OCI-LY1 (cell line): ENCODE measurements around the gene CX3CL1.

Experiments used
- H2AFZ ChIP-seq: fragments of 200-600 bp; sonication (generic), shearing (Covaris generic); 2 replicates; pipeline ENCODE4 v1.6.0; 2014; ENCODE audit warnings: antibody characterized with exemption, mild to moderate bottlenecking, low read length
- H3F3A ChIP-seq: fragments of 200-600 bp; sonication (generic), shearing (Covaris generic); 2 replicates; pipeline ENCODE4 v1.6.0; 2014; ENCODE audit warnings: mild to moderate bottlenecking, antibody characterized with exemption, low read length, moderate library complexity; ENCODE audit not compliant: insufficient read depth
- H3K27ac ChIP-seq: fragments of 200-600 bp; sonication (generic); 2 replicates; pipeline ENCODE4 v1.5.1; 2014; ENCODE audit warnings: low read length, mixed run types, mild to moderate bottlenecking, low read depth; ENCODE audit not compliant: poor library complexity, severe bottlenecking
- H3K27me3 ChIP-seq: fragments of 200-600 bp; sonication (generic); 2 replicates; pipeline ENCODE4 v1.6.0; 2014; ENCODE audit warnings: antibody characterized with exemption, mild to moderate bottlenecking, low read length, moderate library complexity; ENCODE audit not compliant: insufficient read depth
- H3K36me3 ChIP-seq: fragments of 200-600 bp; sonication (generic); 2 replicates; pipeline ENCODE4 v1.6.1; 2014; ENCODE audit warnings: mild to moderate bottlenecking, antibody characterized with exemption, low read length, moderate library complexity, mixed read lengths; ENCODE audit not compliant: insufficient read depth
- H3K4me1 ChIP-seq: fragments of 200-600 bp; sonication (generic); 2 replicates; pipeline ENCODE4 v1.5.1; 2014; ENCODE audit warnings: mild to moderate bottlenecking, low read length, moderate library complexity; ENCODE audit not compliant: insufficient read depth, severe bottlenecking
- H3K4me2 ChIP-seq: fragments of 200-600 bp; sonication (generic), shearing (Covaris generic); 2 replicates; pipeline ENCODE4 v1.6.1; 2014; ENCODE audit warnings: low read length
- H3K4me3 ChIP-seq: fragments of 200-600 bp; sonication (generic); 2 replicates; pipeline ENCODE4 v1.5.1; 2014; ENCODE audit warnings: low read length, low read depth, mild to moderate bottlenecking, mixed read lengths; ENCODE audit not compliant: poor library complexity, severe bottlenecking
- H3K79me2 ChIP-seq: fragments of 200-600 bp; shearing (Covaris generic); 2 replicates; pipeline ENCODE4 v1.6.1; 2016; ENCODE audit warnings: mixed run types, low read length, mixed read lengths; ENCODE audit not compliant: insufficient read depth
- H3K9ac ChIP-seq: fragments of 200-600 bp; sonication (generic), shearing (Covaris generic); 2 replicates; pipeline ENCODE4 v1.6.1; 2014; ENCODE audit warnings: mild to moderate bottlenecking, low read length, mixed read lengths
- H3K9me2 ChIP-seq: fragments of 200-600 bp; sonication (generic), shearing (Covaris generic); 2 replicates; pipeline ENCODE4 v1.6.1; 2014; ENCODE audit warnings: low read depth, mild to moderate bottlenecking, low read length, mixed read lengths
- H3K9me3 ChIP-seq: fragments of 200-600 bp; shearing (Covaris generic); 2 replicates; pipeline ENCODE4 v1.6.1; 2014; ENCODE audit warnings: low read length, mixed read lengths
- H4K20me1 ChIP-seq: fragments of 200-600 bp; sonication (generic), shearing (Covaris generic); 2 replicates; pipeline ENCODE4 v1.6.0; 2016; ENCODE audit warnings: mild to moderate bottlenecking, low read length; ENCODE audit not compliant: insufficient read depth
- EZH2 ChIP-seq: fragments of 200-600 bp; sonication (generic), shearing (Covaris generic); IDR thresholded peaks from 2 replicates; pipeline ENCODE4 v1.8.0; 2017; ENCODE audit warnings: borderline replicate concordance, mixed run types, mild to moderate bottlenecking, antibody characterized with exemption, low read length, moderate library complexity, mixed read lengths
- TF ChIP-seq, protein P1 (sequence below): fragments of 200-600 bp; sonication (generic), shearing (Covaris generic); IDR thresholded peaks from 2 replicates; pipeline ENCODE4 v1.5.1; 2017; ENCODE audit warnings: mild to moderate bottlenecking, antibody characterized with exemption, low read length, moderate library complexity, mixed read lengths

Gene CX3CL1

DNA sequence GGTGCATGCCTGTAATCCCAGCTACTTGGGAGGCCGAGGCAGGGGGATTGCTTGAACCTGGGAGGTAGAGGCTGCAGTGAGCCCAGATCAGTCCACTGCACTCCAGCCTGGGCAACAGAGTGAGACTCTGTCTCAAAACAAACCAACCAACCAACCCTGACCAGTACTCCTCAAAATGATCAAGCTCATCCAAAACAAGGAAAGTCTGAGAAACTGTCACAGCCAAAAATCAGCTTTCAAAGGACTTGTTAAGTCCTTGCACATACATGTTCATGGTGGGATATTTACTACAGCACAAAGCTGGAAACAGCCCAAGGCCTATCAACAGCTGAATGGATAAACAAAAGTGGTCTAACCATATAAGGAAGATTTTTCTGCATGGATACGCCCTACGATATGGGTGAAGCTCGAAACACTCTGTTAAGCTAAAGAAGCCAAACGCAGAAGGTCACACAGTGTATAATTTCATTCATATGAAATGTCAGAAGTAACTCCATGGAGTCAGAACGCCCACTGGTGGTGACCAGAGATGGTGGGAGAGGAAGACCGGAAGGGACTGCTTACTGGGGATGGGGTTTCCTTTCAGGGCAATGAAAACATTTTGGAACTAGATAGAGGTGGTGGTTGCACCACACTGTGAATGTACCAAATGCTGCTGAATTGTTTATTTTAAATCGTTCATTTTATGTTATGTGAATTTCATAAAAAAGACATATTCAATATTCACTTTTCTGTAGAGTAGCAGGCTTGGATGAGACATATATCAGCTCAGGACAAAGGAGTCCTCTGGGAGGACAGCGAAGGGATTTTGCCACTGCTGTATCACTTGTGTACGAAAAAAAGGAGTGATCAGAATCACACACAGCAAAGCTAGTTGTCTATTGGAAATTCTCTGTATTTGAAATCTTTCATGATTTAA, 50.0 kb downstream of the CX3CL1 start:
- no peaks in the 10 kb centered on the region for H3K9me2 ChIP-seq
- H3K9ac ChIP-seq, result no peak overlapping the region
- H4K20me1 ChIP-seq, result no peaks in the 10 kb centered on the region
- no peak overlapping the region for H3K4me3 ChIP-seq
- no peaks in the 10 kb centered on the region for H3K79me2 ChIP-seq
- no peak for TF ChIP-seq EZH2
- TF ChIP-seq, protein P1, sequence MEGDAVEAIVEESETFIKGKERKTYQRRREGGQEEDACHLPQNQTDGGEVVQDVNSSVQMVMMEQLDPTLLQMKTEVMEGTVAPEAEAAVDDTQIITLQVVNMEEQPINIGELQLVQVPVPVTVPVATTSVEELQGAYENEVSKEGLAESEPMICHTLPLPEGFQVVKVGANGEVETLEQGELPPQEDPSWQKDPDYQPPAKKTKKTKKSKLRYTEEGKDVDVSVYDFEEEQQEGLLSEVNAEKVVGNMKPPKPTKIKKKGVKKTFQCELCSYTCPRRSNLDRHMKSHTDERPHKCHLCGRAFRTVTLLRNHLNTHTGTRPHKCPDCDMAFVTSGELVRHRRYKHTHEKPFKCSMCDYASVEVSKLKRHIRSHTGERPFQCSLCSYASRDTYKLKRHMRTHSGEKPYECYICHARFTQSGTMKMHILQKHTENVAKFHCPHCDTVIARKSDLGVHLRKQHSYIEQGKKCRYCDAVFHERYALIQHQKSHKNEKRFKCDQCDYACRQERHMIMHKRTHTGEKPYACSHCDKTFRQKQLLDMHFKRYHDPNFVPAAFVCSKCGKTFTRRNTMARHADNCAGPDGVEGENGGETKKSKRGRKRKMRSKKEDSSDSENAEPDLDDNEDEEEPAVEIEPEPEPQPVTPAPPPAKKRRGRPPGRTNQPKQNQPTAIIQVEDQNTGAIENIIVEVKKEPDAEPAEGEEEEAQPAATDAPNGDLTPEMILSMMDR, result peak; percentile 55
- no peaks in the 10 kb centered on the region for H3F3A ChIP-seq
- peaks cover 8% of the 10 kb centered on the region for H3K4me1 ChIP-seq
- no peaks in the 10 kb centered on the region for H3K27me3 ChIP-seq
- no peak overlapping the region for H3K4me2 ChIP-seq
- H2AFZ ChIP-seq, result no peak overlapping the region
- no peak overlapping the region for H3K27ac ChIP-seq
- no peaks in the 10 kb centered on the region for H3K9me3 ChIP-seq
- peaks cover 9% of the 10 kb centered on the region for H3K36me3 ChIP-seq

DNA sequence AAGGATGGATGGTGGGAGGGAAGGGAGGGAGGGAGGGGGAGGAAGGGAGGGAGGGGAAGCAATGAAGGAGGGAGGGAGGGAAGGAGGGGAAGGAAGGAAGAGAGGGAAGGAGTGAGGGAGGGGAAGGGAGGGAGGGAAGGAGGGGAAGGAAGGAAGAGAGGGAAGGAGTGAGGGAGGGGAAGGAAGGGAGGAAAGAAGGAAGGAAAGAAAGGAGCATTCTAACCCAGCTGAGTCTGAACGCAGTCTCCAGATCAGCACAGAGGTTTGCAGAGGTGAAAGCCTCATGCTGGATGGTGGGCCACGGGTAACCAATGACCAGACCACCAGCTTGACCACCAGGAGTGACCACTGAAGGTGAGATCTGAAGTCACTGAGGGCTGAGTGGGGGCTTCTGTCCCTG, 50.9 kb downstream of the CX3CL1 start:
- no peaks in the 10 kb centered on the region for H3F3A ChIP-seq
- no peaks in the 10 kb centered on the region for H4K20me1 ChIP-seq
- H3K4me3 ChIP-seq, result no peak overlapping the region
- no peak overlapping the region for H2AFZ ChIP-seq
- peaks cover 18% of the 10 kb centered on the region for H3K36me3 ChIP-seq
- no peaks in the 10 kb centered on the region for H3K9me3 ChIP-seq
- no peaks in the 10 kb centered on the region for H3K79me2 ChIP-seq
- H3K9ac ChIP-seq, result no peak overlapping the region
- peaks cover 8% of the 10 kb centered on the region for H3K4me1 ChIP-seq
- H3K9me2 ChIP-seq, result no peaks in the 10 kb centered on the region
- no peaks in the 10 kb centered on the region for H3K27me3 ChIP-seq
- H3K4me2 ChIP-seq, result no peak overlapping the region
- H3K27ac ChIP-seq, result no peak overlapping the region
- TF ChIP-seq EZH2, result no peak
- TF ChIP-seq, protein P1, result no peak

DNA sequence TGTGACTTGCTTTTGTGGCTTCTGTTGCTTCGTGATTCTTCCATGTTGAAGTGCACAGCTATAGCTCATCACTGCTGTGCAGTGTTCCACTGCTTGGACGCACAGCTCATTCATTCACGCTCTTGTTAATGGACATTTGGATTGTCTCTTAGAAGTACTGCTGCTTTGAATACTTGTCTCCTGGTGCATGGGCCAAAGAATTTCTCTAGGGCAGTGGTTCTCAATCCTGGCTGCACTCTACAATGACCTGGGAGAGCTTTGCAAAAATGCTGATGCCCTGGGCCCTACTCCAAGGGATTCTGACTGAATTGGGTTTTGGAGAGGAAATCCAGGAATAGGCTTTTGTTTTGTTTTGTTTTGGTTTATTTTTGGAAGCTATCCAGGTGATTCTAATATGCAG, 52.3 kb downstream of the CX3CL1 start:
- H3K36me3 ChIP-seq, result peaks cover 30% of the 10 kb centered on the region
- H2AFZ ChIP-seq, result no peak overlapping the region
- TF ChIP-seq EZH2, result no peak
- TF ChIP-seq, protein P1, result no peak
- H4K20me1 ChIP-seq, result no peaks in the 10 kb centered on the region
- no peak overlapping the region for H3K4me3 ChIP-seq
- no peaks in the 10 kb centered on the region for H3K27me3 ChIP-seq
- H3K4me1 ChIP-seq, result peaks cover 5% of the 10 kb centered on the region
- H3K9ac ChIP-seq, result no peak overlapping the region
- no peaks in the 10 kb centered on the region for H3F3A ChIP-seq
- H3K9me2 ChIP-seq, result no peaks in the 10 kb centered on the region
- no peaks in the 10 kb centered on the region for H3K79me2 ChIP-seq
- no peak overlapping the region for H3K4me2 ChIP-seq
- H3K27ac ChIP-seq, result no peak overlapping the region
- H3K9me3 ChIP-seq, result no peaks in the 10 kb centered on the region
